ENCODE data around the gene TNPO3. TPM values are rescaled to one million over a fixed set of nuclear protein-coding genes. Genes with fewer than 3 reads are reported as not detected.

TNPO3 gene
- total and polyA plus RNA-seq, 4 donors, result 12.3 to 45.9 (median 25.9) TPM

- Histone ChIP-seq H3K27me3 (ENCODE audit: control insufficient read depth in 3 of 3, insufficient read depth in 3 of 3, low read length in 2 of 3) (no peaks in the 10 kb centered on the region), H3K36me3 (ENCODE audit: control insufficient read depth in 4 of 4, insufficient read depth in 4 of 4, low read length in 4 of 4) (peaks cover 6 to 26% (median 18%) of the 10 kb centered on the region in 4 donors), H3K9me3 (ENCODE audit: control insufficient read depth in 4 of 4, insufficient read depth in 3 of 4, low read length in 3 of 4) (no peaks in the 10 kb centered on the region), H3K4me1 (ENCODE audit: control insufficient read depth in 5 of 5, insufficient read depth in 5 of 5, low read length in 5 of 5) (no peaks in the 10 kb centered on the region), H3K4me3 (no peak overlapping the region), H3K9ac (ENCODE audit: insufficient read depth in 1 of 2, low read length in 2 of 2) (no peak overlapping the region), H3K27ac (ENCODE audit: low read depth in 1 of 2, low read length in 1 of 2) (no peak overlapping the region)
- WGBS, 2 donors, result 87 to 94% methylated on average over 1 of the region's 1 CpG
- ATAC-seq (ENCODE audit: insufficient read depth, low FRiP score) (no peak), DNase-seq (no peak)
- no peak for TF ChIP-seq CTCF (IDR thresholded peaks at IDR 0.05; ENCODE audit: control extremely low read depth, extremely low read depth)
Measured at GRCh38 chr7:128963327-128963757, 91.6 kb downstream of the TNPO3 start.

GRCh38 chr7:128962899-128963298 lies 92.0 kb downstream of the TNPO3 start:
- TF ChIP-seq CTCF (IDR thresholded peaks at IDR 0.05; ENCODE audit: control extremely low read depth, extremely low read depth), result no peak
- Histone ChIP-seq H3K4me3 (no peak overlapping the region), H3K27ac (ENCODE audit: low read depth in 1 of 2, low read length in 1 of 2) (no peak overlapping the region), H3K9me3 (ENCODE audit: control insufficient read depth in 4 of 4, insufficient read depth in 3 of 4, low read length in 3 of 4) (no peaks in the 10 kb centered on the region), H3K4me1 (ENCODE audit: control insufficient read depth in 5 of 5, insufficient read depth in 5 of 5, low read length in 5 of 5) (no peaks in the 10 kb centered on the region), H3K27me3 (ENCODE audit: control insufficient read depth in 3 of 3, insufficient read depth in 3 of 3, low read length in 2 of 3) (no peaks in the 10 kb centered on the region), H3K9ac (ENCODE audit: insufficient read depth in 1 of 2, low read length in 2 of 2) (no peak overlapping the region), H3K36me3 (ENCODE audit: control insufficient read depth in 4 of 4, insufficient read depth in 4 of 4, low read length in 4 of 4) (peaks cover 6 to 27% (median 18%) of the 10 kb centered on the region in 4 donors)
- ATAC-seq (ENCODE audit: insufficient read depth, low FRiP score) (no peak), DNase-seq (no peak)

GRCh38 chr7:128961030-128961659 lies 93.8 kb downstream of the TNPO3 start:
- no peaks in the 10 kb centered on the region for H3K9me3 ChIP-seq (ENCODE audit: control insufficient read depth in 4 of 4, insufficient read depth in 3 of 4, low read length in 3 of 4)
- DNase-seq, result no peak
- no peaks in the 10 kb centered on the region for H3K4me1 ChIP-seq (ENCODE audit: control insufficient read depth in 5 of 5, insufficient read depth in 5 of 5, low read length in 5 of 5)
- no peaks in the 10 kb centered on the region for H3K27me3 ChIP-seq (ENCODE audit: control insufficient read depth in 3 of 3, insufficient read depth in 3 of 3, low read length in 2 of 3)
- no peak overlapping the region for H3K9ac ChIP-seq (ENCODE audit: insufficient read depth in 1 of 2, low read length in 2 of 2)
- no peak overlapping the region for H3K27ac ChIP-seq (ENCODE audit: low read depth in 1 of 2, low read length in 1 of 2)
- no peak for ATAC-seq (ENCODE audit: insufficient read depth, low FRiP score)
- H3K4me3 ChIP-seq, result no peak overlapping the region
- TF ChIP-seq CTCF (IDR thresholded peaks at IDR 0.05; ENCODE audit: control extremely low read depth, extremely low read depth), result no peak
- 85 to 86% methylated on average over 8 of the region's 8 CpGs for WGBS, 2 donors
- H3K36me3 ChIP-seq (ENCODE audit: control insufficient read depth in 4 of 4, insufficient read depth in 4 of 4, low read length in 4 of 4), result peaks cover 14 to 26% (median 21%) of the 10 kb centered on the region in 4 donors

GRCh38 chr7:128959296-128959695 lies 95.6 kb downstream of the TNPO3 start:
- Histone ChIP-seq H3K9me3 (ENCODE audit: control insufficient read depth in 4 of 4, insufficient read depth in 3 of 4, low read length in 3 of 4) (no peaks in the 10 kb centered on the region), H3K27ac (ENCODE audit: low read depth in 1 of 2, low read length in 1 of 2) (no peak overlapping the region), H3K36me3 (ENCODE audit: control insufficient read depth in 4 of 4, insufficient read depth in 4 of 4, low read length in 4 of 4) (peaks cover 11 to 25% (median 21%) of the 10 kb centered on the region in 4 donors), H3K27me3 (ENCODE audit: control insufficient read depth in 3 of 3, insufficient read depth in 3 of 3, low read length in 2 of 3) (no peaks in the 10 kb centered on the region), H3K4me1 (ENCODE audit: control insufficient read depth in 5 of 5, insufficient read depth in 5 of 5, low read length in 5 of 5) (no peaks in the 10 kb centered on the region), H3K9ac (ENCODE audit: insufficient read depth in 1 of 2, low read length in 2 of 2) (no peak overlapping the region), H3K4me3 (no peak overlapping the region)
- DNase-seq (no peak), ATAC-seq (ENCODE audit: insufficient read depth, low FRiP score) (no peak)
- 83 to 97% methylated on average over 4 of the region's 4 CpGs for WGBS, 2 donors
- TF ChIP-seq CTCF (IDR thresholded peaks at IDR 0.05; ENCODE audit: control extremely low read depth, extremely low read depth), result no peak
